MM.1S (cell line): Measurements from ENCODE around the gene FBXO34.

Source experiments
- DNase-seq: peaks from one replicate; pipeline ENCODE4 v3.0.0-alpha.2; 2015
- H2AFZ ChIP-seq: fragments of 300-600 bp; sonication (generic); 2 replicates; pipeline ENCODE4 v1.6.0; 2016; ENCODE audit warnings: antibody characterized with exemption, low read length
- H3F3A ChIP-seq: fragments of 300-600 bp; sonication (generic); 2 replicates; pipeline ENCODE4 v1.6.1; 2016; ENCODE audit warnings: mild to moderate bottlenecking, antibody characterized with exemption, low read length, moderate library complexity, mixed read lengths; ENCODE audit not compliant: insufficient read depth
- H3K27ac ChIP-seq: fragments of 300-600 bp; sonication (generic); 2 replicates; pipeline ENCODE4 v1.5.1; 2016; ENCODE audit warnings: mild to moderate bottlenecking, low read length
- H3K27me3 ChIP-seq: fragments of 300-600 bp; sonication (generic); replicated peaks from 2 replicates; pipeline ENCODE4 v1.6.0; 2016; ENCODE audit warnings: low read length; ENCODE audit not compliant: insufficient read depth
- H3K36me3 ChIP-seq: fragments of 300-600 bp; sonication (generic); replicated peaks from 2 replicates; pipeline ENCODE4 v1.6.1; 2016; ENCODE audit warnings: mild to moderate bottlenecking, low read length, mixed read lengths; ENCODE audit not compliant: insufficient read depth
- H3K4me1 ChIP-seq: fragments of 300-600 bp; sonication (generic); 2 replicates; pipeline ENCODE4 v1.6.1; 2016; ENCODE audit warnings: low read length, mixed read lengths
- H3K4me2 ChIP-seq: fragments of 300-600 bp; sonication (generic); 2 replicates; pipeline ENCODE4 v1.6.0; 2016; ENCODE audit warnings: low read depth, low read length
- H3K4me3 ChIP-seq: fragments of 300-600 bp; sonication (generic); 2 replicates; pipeline ENCODE4 v1.5.1; 2016; ENCODE audit warnings: low read length, mixed read lengths
- H3K79me2 ChIP-seq: fragments of 300-600 bp; sonication (generic); 2 replicates; pipeline ENCODE4 v1.6.1; 2016; ENCODE audit warnings: mixed run types, low read length, mixed read lengths
- H3K9ac ChIP-seq: fragments of 300-600 bp; sonication (generic); 2 replicates; pipeline ENCODE4 v1.6.1; 2016; ENCODE audit warnings: low read length, mixed read lengths
- H3K9me2 ChIP-seq: fragments of 300-600 bp; sonication (generic); replicated peaks from 2 replicates; pipeline ENCODE4 v1.6.1; 2016; ENCODE audit warnings: mild to moderate bottlenecking, low read length, mixed read lengths; ENCODE audit not compliant: insufficient read depth
- H3K9me3 ChIP-seq: fragments of 300-600 bp; sonication (generic); replicated peaks from 2 replicates; pipeline ENCODE4 v1.6.1; 2016; ENCODE audit warnings: mild to moderate bottlenecking, low read length, mixed read lengths; ENCODE audit not compliant: insufficient read depth
- H4K20me1 ChIP-seq: fragments of 300-600 bp; sonication (generic); 2 replicates; pipeline ENCODE4 v1.6.1; 2016; ENCODE audit warnings: mild to moderate bottlenecking, low read length, moderate library complexity, mixed read lengths; ENCODE audit not compliant: insufficient read depth
- EZH2 ChIP-seq: fragments of 300-600 bp; sonication (generic); optimal IDR thresholded peaks from 2 replicates; pipeline ENCODE3; 2017; ENCODE audit warnings: low read depth, mild to moderate bottlenecking, antibody characterized with exemption, low read length, mixed read lengths
- EZH2phosphoT487 ChIP-seq: fragments of 300-600 bp; sonication (generic); IDR thresholded peaks from 2 replicates; pipeline ENCODE4 v1.6.1; 2018; ENCODE audit warnings: antibody characterized with exemption, low read length
- TF ChIP-seq, protein P1 (sequence below): fragments of 300-600 bp; sonication (generic); IDR thresholded peaks from 2 replicates; pipeline ENCODE4 v1.5.1; 2016; ENCODE audit warnings: antibody characterized with exemption, low read length, mixed read lengths

FBXO34 gene

GRCh38 chr14:55318694-55319093, 47.5 kb downstream of the FBXO34 start:
- Histone ChIP-seq H3K9ac (no peak overlapping the region), H2AFZ (no peak overlapping the region), H3K27me3 (no peaks in the 10 kb centered on the region), H3K9me3 (no peaks in the 10 kb centered on the region), H3K4me3 (no peak overlapping the region), H3F3A (no peaks in the 10 kb centered on the region), H3K4me1 (no peaks in the 10 kb centered on the region), H3K9me2 (no peaks in the 10 kb centered on the region), H3K4me2 (no peak overlapping the region), H4K20me1 (no peaks in the 10 kb centered on the region), H3K27ac (no peak overlapping the region), H3K79me2 (no peaks in the 10 kb centered on the region), H3K36me3 (no peaks in the 10 kb centered on the region)
- TF ChIP-seq, protein P1, sequence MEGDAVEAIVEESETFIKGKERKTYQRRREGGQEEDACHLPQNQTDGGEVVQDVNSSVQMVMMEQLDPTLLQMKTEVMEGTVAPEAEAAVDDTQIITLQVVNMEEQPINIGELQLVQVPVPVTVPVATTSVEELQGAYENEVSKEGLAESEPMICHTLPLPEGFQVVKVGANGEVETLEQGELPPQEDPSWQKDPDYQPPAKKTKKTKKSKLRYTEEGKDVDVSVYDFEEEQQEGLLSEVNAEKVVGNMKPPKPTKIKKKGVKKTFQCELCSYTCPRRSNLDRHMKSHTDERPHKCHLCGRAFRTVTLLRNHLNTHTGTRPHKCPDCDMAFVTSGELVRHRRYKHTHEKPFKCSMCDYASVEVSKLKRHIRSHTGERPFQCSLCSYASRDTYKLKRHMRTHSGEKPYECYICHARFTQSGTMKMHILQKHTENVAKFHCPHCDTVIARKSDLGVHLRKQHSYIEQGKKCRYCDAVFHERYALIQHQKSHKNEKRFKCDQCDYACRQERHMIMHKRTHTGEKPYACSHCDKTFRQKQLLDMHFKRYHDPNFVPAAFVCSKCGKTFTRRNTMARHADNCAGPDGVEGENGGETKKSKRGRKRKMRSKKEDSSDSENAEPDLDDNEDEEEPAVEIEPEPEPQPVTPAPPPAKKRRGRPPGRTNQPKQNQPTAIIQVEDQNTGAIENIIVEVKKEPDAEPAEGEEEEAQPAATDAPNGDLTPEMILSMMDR, result no peak
- TF ChIP-seq EZH2 (no peak), EZH2phosphoT487 (no peak)
- no peak for DNase-seq

DNA sequence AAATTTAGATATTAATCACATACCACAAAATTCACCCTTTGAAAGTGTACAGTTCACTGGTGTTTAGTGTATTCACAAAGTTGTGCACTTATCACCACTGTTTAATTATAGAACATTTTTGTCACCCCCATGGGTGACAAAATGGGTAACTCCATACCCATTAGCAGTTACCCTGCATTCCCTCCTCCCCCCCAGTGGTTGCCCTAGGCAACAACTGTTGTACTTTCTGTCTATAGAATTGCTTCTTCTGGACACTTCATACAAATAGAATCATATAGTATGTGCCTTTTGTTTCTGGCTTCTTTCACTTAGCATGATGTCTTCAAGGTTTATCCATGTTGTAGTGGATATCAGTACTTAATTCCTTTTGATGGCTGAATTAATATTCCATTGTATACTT, 52.7 kb downstream of the FBXO34 start:
- H3K27ac ChIP-seq, result no peak overlapping the region
- no peaks in the 10 kb centered on the region for H3K79me2 ChIP-seq
- no peak overlapping the region for H3K4me2 ChIP-seq
- no peaks in the 10 kb centered on the region for H3K27me3 ChIP-seq
- no peaks in the 10 kb centered on the region for H3K9me3 ChIP-seq
- no peaks in the 10 kb centered on the region for H3K4me1 ChIP-seq
- TF ChIP-seq, protein P1, result no peak
- TF ChIP-seq EZH2 (no peak), EZH2phosphoT487 (no peak)
- H3K36me3 ChIP-seq, result no peaks in the 10 kb centered on the region
- no peaks in the 10 kb centered on the region for H4K20me1 ChIP-seq
- no peak overlapping the region for H2AFZ ChIP-seq
- no peak for DNase-seq
- H3K9me2 ChIP-seq, result no peaks in the 10 kb centered on the region
- H3F3A ChIP-seq, result no peaks in the 10 kb centered on the region
- H3K4me3 ChIP-seq, result no peak overlapping the region
- H3K9ac ChIP-seq, result no peak overlapping the region

DNA sequence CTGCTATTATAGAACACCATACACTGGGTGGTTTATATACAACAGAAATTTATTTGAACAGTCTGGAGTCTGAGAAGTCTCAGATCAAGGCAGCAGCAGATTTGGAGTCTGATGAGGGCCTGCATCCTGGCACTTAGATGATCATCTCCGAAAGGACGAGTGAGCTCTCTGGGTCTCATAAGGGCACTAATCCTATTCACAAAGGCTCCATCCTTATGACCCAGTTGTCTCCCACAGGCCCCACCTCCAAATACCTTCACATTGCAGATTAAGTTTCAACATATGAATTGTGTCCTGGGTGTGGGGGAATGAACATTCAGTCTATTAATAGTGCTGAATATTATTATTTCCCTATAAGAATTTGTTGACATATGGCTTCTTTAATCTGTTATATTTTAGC, 53.6 kb downstream of the FBXO34 start:
- no peak overlapping the region for H3K4me2 ChIP-seq
- DNase-seq, result no peak
- H3K79me2 ChIP-seq, result no peaks in the 10 kb centered on the region
- TF ChIP-seq EZH2, result no peak
- H3K27ac ChIP-seq, result no peak overlapping the region
- H3K36me3 ChIP-seq, result no peaks in the 10 kb centered on the region
- no peak overlapping the region for H3K9ac ChIP-seq
- H4K20me1 ChIP-seq, result no peaks in the 10 kb centered on the region
- H3K9me3 ChIP-seq, result no peaks in the 10 kb centered on the region
- H3K4me1 ChIP-seq, result no peaks in the 10 kb centered on the region
- no peak overlapping the region for H2AFZ ChIP-seq
- no peaks in the 10 kb centered on the region for H3F3A ChIP-seq
- H3K4me3 ChIP-seq, result no peak overlapping the region
- H3K9me2 ChIP-seq, result no peaks in the 10 kb centered on the region
- no peaks in the 10 kb centered on the region for H3K27me3 ChIP-seq

GRCh38 chr14:55327179-55327578, 56.0 kb downstream of the FBXO34 start:
- no peaks in the 10 kb centered on the region for H3K9me2 ChIP-seq
- no peaks in the 10 kb centered on the region for H3K9me3 ChIP-seq
- no peaks in the 10 kb centered on the region for H3F3A ChIP-seq
- H3K4me3 ChIP-seq, result no peak overlapping the region
- no peak overlapping the region for H2AFZ ChIP-seq
- no peak overlapping the region for H3K9ac ChIP-seq
- no peak overlapping the region for H3K27ac ChIP-seq
- no peak overlapping the region for H3K4me2 ChIP-seq
- H4K20me1 ChIP-seq, result no peaks in the 10 kb centered on the region
- H3K4me1 ChIP-seq, result peaks cover 2% of the 10 kb centered on the region; the same call in 1 of the 2 replicates
- no peak for TF ChIP-seq EZH2
- no peak for TF ChIP-seq EZH2phosphoT487
- TF ChIP-seq, protein P1, result no peak
- H3K36me3 ChIP-seq, result no peaks in the 10 kb centered on the region
- DNase-seq, result no peak
- H3K79me2 ChIP-seq, result peaks cover 1% of the 10 kb centered on the region
- no peaks in the 10 kb centered on the region for H3K27me3 ChIP-seq
